Transverse colon (tissue), 3 donors: ENCODE results near the gene CCDC69.

Experiments used
- POLR2A ChIP-seq: fragments of 450-650 bp; IDR thresholded peaks from one replicate; pipeline ENCODE4 v1.6.1; 2016; ENCODE audit warnings: antibody characterized with exemption, mild to moderate bottlenecking, moderate library complexity
- TF ChIP-seq, protein P1 (sequence below), 5 experiments: fragments of 200-600 bp in 3 of 5; fragments of 450-650 bp in 2 of 5; sonication (generic) in 3 of 5; IDR thresholded peaks; 1 replicate in 2 of 5; 2 replicates in 3 of 5; pipeline ENCODE4 v1.5.1; 2016 to 2017; ENCODE audit warnings: antibody characterized with exemption in 5 of 5, inconsistent platforms in 3 of 5, mild to moderate bottlenecking in 2 of 5, moderate library complexity in 1 of 5

DNA sequence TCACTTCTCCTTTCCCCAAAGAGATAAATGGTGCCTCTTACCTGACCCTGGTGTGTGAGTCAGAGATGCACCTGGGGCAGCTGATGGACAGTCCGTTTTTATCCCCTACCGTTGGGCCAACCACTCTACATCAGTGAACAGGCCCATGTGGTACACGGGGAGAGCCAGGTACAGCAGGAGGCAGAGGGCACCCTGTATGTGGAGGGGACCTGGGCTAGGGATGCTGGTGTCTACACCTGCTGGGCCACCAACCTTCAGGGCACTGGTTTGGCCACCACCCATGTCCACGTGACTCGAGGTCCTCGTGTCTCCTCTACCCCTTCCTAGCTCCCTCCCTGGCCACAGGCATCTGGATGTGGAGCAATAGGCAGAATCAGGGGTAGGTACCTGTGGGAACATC is 43.6 kb downstream of the CCDC69 start:
- no peak for TF ChIP-seq POLR2A
- TF ChIP-seq, protein P1, sequence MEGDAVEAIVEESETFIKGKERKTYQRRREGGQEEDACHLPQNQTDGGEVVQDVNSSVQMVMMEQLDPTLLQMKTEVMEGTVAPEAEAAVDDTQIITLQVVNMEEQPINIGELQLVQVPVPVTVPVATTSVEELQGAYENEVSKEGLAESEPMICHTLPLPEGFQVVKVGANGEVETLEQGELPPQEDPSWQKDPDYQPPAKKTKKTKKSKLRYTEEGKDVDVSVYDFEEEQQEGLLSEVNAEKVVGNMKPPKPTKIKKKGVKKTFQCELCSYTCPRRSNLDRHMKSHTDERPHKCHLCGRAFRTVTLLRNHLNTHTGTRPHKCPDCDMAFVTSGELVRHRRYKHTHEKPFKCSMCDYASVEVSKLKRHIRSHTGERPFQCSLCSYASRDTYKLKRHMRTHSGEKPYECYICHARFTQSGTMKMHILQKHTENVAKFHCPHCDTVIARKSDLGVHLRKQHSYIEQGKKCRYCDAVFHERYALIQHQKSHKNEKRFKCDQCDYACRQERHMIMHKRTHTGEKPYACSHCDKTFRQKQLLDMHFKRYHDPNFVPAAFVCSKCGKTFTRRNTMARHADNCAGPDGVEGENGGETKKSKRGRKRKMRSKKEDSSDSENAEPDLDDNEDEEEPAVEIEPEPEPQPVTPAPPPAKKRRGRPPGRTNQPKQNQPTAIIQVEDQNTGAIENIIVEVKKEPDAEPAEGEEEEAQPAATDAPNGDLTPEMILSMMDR (IDR thresholded peaks at IDR 0.05), result no peak
